Tibial nerve (tissue), 4 donors: ENCODE results near the gene FAM83G.

ENCODE experiments used
- EP300 ChIP-seq, 2 donors: sonication (generic); formaldehyde crosslinking; IDR thresholded peaks; one replicate each; pipeline ENCODE4 v1.6.1; 2017; ENCODE audit warnings: antibody characterized with exemption in 2 of 2, mild to moderate bottlenecking in 1 of 2
- POLR2A ChIP-seq, 2 donors: fragments of 450-650 bp; IDR thresholded peaks; one replicate each; pipeline ENCODE4 v1.6.1; 2017; ENCODE audit warnings: antibody characterized with exemption in 2 of 2, mild to moderate bottlenecking in 2 of 2, moderate library complexity in 2 of 2
- TF ChIP-seq, protein P1 (sequence below), 5 experiments: fragments of 200-600 bp in 3 of 5; fragments of 450-650 bp in 2 of 5; sonication (generic) in 3 of 5; IDR thresholded peaks; one replicate each; pipeline ENCODE4 v1.5.1; 2016 to 2019; ENCODE audit warnings: antibody characterized with exemption in 5 of 5, mild to moderate bottlenecking in 3 of 5, moderate library complexity in 2 of 5

DNA sequence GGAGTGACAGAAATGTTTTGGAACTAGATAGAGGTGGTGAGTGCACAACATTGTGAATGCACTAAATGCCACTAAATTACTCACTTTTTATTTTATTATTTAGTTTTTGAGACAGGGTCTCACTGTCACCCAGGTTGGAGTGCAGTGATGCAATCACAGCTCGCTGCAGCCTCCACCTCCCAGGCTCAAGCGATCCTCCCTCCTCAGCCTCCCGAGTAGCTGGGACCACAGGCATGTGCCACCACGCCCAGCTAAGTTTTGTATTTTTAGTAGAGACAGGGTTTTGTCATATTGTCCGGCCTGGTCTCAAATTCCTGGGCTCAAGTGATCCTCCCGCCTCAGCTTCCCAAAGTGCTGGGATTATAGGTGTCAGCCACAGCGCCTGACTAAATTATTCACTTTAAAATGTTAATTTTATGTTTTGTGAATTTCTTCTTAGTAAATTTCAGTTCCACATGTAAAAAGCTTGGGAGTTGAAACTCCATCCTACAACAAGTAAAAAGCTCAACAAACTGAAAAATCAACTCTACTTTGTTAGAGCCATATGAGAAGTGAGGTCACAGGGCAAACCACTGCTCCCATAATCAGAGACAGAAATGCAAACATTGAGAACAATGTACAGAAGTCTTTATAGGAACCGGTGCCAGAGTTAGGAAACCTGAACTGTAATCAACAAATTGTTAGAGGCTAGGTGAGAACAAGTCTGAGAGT lies 66.4 kb downstream of the FAM83G start:
- TF ChIP-seq EP300 (IDR thresholded peaks at IDR 0.05): no peak
- TF ChIP-seq, protein P1, sequence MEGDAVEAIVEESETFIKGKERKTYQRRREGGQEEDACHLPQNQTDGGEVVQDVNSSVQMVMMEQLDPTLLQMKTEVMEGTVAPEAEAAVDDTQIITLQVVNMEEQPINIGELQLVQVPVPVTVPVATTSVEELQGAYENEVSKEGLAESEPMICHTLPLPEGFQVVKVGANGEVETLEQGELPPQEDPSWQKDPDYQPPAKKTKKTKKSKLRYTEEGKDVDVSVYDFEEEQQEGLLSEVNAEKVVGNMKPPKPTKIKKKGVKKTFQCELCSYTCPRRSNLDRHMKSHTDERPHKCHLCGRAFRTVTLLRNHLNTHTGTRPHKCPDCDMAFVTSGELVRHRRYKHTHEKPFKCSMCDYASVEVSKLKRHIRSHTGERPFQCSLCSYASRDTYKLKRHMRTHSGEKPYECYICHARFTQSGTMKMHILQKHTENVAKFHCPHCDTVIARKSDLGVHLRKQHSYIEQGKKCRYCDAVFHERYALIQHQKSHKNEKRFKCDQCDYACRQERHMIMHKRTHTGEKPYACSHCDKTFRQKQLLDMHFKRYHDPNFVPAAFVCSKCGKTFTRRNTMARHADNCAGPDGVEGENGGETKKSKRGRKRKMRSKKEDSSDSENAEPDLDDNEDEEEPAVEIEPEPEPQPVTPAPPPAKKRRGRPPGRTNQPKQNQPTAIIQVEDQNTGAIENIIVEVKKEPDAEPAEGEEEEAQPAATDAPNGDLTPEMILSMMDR (IDR thresholded peaks at IDR 0.05): no peak
- TF ChIP-seq POLR2A (IDR thresholded peaks at IDR 0.05): no peak
